AG09319 (cell line): ENCODE results near the gene USH2A.

ENCODE experiments used
- DNase-seq: peaks from one replicate; pipeline ENCODE4 v3.0.0-alpha.2; 2010; ENCODE audit warnings: low read depth; ENCODE audit errors: extremely low read depth
- CTCF ChIP-seq: IDR thresholded peaks from 2 replicates; pipeline ENCODE4 v1.5.1; 2011; ENCODE audit warnings: low read depth, mild to moderate bottlenecking, inconsistent platforms, low read length, moderate library complexity

Gene USH2A

GRCh38 chr1:216181590-216181989 is 241.7 kb downstream of the USH2A start:
- DNase-seq, result no peak
- TF ChIP-seq CTCF, result no peak

DNA sequence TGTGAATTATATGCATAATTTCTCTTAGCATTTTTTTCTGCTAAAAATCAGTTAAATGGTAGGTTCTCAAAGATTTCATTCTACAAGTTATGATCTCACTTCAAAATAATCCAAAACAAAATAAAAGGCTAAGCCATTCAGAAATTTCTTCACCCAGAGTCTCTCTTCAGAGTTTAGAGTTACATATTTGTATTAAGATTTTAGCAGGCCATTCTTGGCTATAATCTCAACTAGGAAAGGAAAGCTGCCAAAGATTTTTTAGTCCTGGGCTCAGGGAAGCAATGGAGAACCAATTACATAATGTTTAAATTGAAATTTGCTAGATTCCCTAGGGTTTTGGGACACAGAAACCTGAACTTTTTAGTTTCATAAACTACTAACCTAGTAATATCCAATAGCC is 245.0 kb downstream of the USH2A start:
- no peak for DNase-seq
- no peak for TF ChIP-seq CTCF

GRCh38 chr1:216176970-216177369 is 246.3 kb downstream of the USH2A start:
- DNase-seq, result no peak
- TF ChIP-seq CTCF, result no peak

GRCh38 chr1:216175714-216176113 is 247.5 kb downstream of the USH2A start:
- DNase-seq, result no peak
- no peak for TF ChIP-seq CTCF

DNA sequence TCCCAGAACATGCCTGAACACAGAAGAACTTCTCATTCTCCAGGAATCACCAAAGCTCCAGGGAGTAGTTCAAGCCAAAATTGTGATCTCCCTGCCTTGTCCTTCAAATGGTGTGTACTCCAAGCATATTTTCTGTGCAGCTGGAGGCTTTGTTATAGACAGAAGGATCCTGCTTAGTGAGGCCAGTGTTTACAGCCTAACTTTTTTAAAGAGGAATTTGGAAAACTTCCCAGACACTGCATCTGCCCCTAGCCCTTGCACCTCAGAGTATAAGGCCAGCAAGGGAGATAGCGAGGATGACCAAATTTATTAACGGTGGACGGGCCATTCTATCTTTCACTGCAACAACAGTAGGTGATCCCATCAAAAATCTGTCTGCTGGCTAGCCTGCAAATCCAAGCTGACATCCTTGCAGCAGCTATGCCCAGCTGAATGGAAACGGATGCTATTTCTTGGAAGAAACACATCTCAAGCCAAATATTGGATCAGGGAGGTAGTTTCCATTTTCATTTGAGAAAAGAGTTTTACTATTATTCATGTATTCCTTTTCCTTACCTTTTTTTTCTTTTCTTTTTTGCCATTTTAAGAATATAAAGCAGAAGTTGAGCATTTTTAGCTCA is 249.8 kb downstream of the USH2A start:
- no peak for TF ChIP-seq CTCF
- DNase-seq, result no peak

DNA sequence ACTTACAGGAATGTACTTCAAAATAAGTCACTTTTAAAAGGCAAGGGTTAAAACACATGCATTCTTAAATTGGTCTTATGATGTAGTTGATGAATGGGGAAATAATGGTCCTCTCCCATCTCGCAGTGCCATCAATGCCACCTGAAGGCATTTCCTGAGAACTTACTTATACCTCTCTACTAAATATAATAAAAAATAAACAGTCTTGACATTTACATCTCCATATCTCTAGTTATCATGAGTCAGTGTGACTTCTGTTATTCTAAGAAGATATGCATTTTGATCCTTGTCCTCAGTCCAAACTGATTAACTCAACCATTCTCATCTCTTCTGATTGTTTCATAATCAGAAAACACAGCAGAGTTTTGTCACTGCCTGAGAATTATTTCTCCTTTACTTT is 253.9 kb downstream of the USH2A start:
- no peak for DNase-seq
- no peak for TF ChIP-seq CTCF

DNA sequence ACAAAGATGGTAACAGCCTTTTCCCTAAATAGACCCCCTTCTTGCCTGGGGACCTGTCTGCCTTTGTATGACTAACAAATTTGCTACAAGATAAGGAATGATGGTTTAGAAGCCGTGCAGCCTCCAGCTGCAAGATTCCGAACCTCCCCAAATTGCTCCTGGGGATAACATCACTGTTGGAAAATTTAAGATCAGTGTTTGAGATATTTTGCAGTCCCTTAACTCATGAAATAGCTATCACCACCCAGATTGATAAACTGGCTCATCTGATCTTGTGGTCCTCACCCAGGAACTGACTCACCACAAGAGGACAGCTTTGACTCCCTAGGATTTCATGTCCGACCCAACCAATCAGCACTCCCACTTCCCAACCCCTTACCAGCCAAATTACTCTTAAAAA is 254.7 kb downstream of the USH2A start:
- no peak for TF ChIP-seq CTCF
- no peak for DNase-seq
